GM23338 (cell line): Measurements from ENCODE around the gene U2AF1L4. TPM values are rescaled to one million over a fixed set of nuclear protein-coding genes. Genes with fewer than 3 reads are reported as not detected.

Source experiments
- ATAC-seq: fragments of 200-7000 bp; cut with Tn5 transposase; 3 replicates; pipeline ENCODE4 v1.9.1; 2020
- DNase-seq: peaks from one replicate; pipeline ENCODE4 v3.0.0-alpha.2; 2015; ENCODE audit warnings: low spot score
- H2AFZ ChIP-seq: fragments of 200-600 bp; sonication (generic); 2 replicates; pipeline ENCODE4 v1.8.0; 2016; ENCODE audit warnings: antibody characterized with exemption, mild to moderate bottlenecking, moderate library complexity
- H3F3A ChIP-seq: fragments of 200-600 bp; sonication (generic); replicated peaks from 2 replicates; pipeline ENCODE4 v1.8.0; 2017; ENCODE audit warnings: antibody characterized with exemption, mixed run types, low read depth
- H3K27ac ChIP-seq: fragments of 200-600 bp; sonication (generic); 2 replicates; pipeline ENCODE4 v1.6.1; 2016; ENCODE audit warnings: low read depth
- H3K27me3 ChIP-seq: fragments of 200-600 bp; sonication (generic); 2 replicates; pipeline ENCODE4 v1.8.0; 2016; ENCODE audit warnings: mild to moderate bottlenecking, mixed run types, moderate library complexity; ENCODE audit not compliant: insufficient read depth
- H3K36me3 ChIP-seq: fragments of 200-600 bp; sonication (generic); 2 replicates; pipeline ENCODE4 v1.8.0; 2016; ENCODE audit warnings: mild to moderate bottlenecking; ENCODE audit not compliant: insufficient read depth
- H3K4me1 ChIP-seq: fragments of 200-600 bp; sonication (generic); 2 replicates; pipeline ENCODE4 v1.8.0; 2016; ENCODE audit warnings: mild to moderate bottlenecking, moderate library complexity; ENCODE audit not compliant: insufficient read depth
- H3K4me2 ChIP-seq: fragments of 200-600 bp; sonication (generic); 2 replicates; pipeline ENCODE4 v1.7.1; 2017; ENCODE audit warnings: mixed run types
- H3K4me3 ChIP-seq: fragments of 200-600 bp; sonication (generic); 2 replicates; pipeline ENCODE4 v1.6.1; 2016; ENCODE audit warnings: mixed run types
- H3K79me2 ChIP-seq: fragments of 200-600 bp; sonication (generic); replicated peaks from 2 replicates; pipeline ENCODE4 v1.8.0; 2017; ENCODE audit warnings: mild to moderate bottlenecking; ENCODE audit not compliant: insufficient read depth
- H3K9me2 ChIP-seq: fragments of 200-600 bp; sonication (generic); 2 replicates; pipeline ENCODE4 v1.8.0; 2017; ENCODE audit not compliant: insufficient read depth
- H4K20me1 ChIP-seq: fragments of 200-600 bp; sonication (generic); replicated peaks from 2 replicates; pipeline ENCODE4 v1.8.0; 2017; ENCODE audit warnings: mild to moderate bottlenecking; ENCODE audit not compliant: insufficient read depth
- H3K27ac Mint-ChIP-seq: 2 replicates; pipeline ENCODE4 v1.8.0; 2020; ENCODE audit warnings: inconsistent platforms, mild to moderate bottlenecking, moderate library complexity, mixed read lengths
- H3K27me3 Mint-ChIP-seq: 3 replicates; pipeline ENCODE4 v1.8.0; 2022; ENCODE audit warnings: low read depth, mild to moderate bottlenecking, moderate library complexity, mixed read lengths, inconsistent platforms; ENCODE audit not compliant: insufficient read depth, poor library complexity
- H3K36me3 Mint-ChIP-seq: 3 replicates; pipeline ENCODE4 v1.8.0; 2021; ENCODE audit warnings: low read depth, mild to moderate bottlenecking, inconsistent platforms, moderate library complexity, mixed read lengths
- H3K4me1 Mint-ChIP-seq: 3 replicates; pipeline ENCODE4 v1.8.0; 2020; ENCODE audit warnings: mild to moderate bottlenecking, inconsistent platforms, mixed read lengths
- H3K4me3 Mint-ChIP-seq: 3 replicates; pipeline ENCODE4 v1.8.0; 2021; ENCODE audit warnings: moderate library complexity, mild to moderate bottlenecking, inconsistent platforms, mixed read lengths
- H3K9me3 Mint-ChIP-seq: 3 replicates; pipeline ENCODE4 v1.8.0; 2020; ENCODE audit warnings: moderate library complexity, mild to moderate bottlenecking, inconsistent platforms, mixed read lengths
- CREB1 ChIP-seq: fragments of 250-450 bp; sonication (Bioruptor Pico); IDR thresholded peaks from 2 replicates; pipeline ENCODE4 v1.5.0; 2020; ENCODE audit warnings: low read depth, mild to moderate bottlenecking, moderate library complexity
- ETS1 ChIP-seq: IDR thresholded peaks from 2 replicates; pipeline ENCODE4 v1.6.1; 2016; ENCODE audit warnings: antibody characterized with exemption
- EZH2 ChIP-seq: fragments of 200-600 bp; sonication (generic); IDR thresholded peaks from one replicate; pipeline ENCODE4 v1.8.0; 2017; ENCODE audit warnings: antibody characterized with exemption, mild to moderate bottlenecking, low read depth; ENCODE audit not compliant: unreplicated experiment
- EZH2phosphoT487 ChIP-seq: fragments of 200-600 bp; sonication (generic); IDR thresholded peaks from one replicate; pipeline ENCODE4 v1.8.1; 2018; ENCODE audit warnings: antibody characterized with exemption; ENCODE audit not compliant: unreplicated experiment
- POLR2AphosphoS5 ChIP-seq: IDR thresholded peaks from 2 replicates; pipeline ENCODE4 v1.6.1; 2016; ENCODE audit warnings: antibody characterized with exemption, low read depth
- STAT1 ChIP-seq: IDR thresholded peaks from one replicate; pipeline ENCODE4 v1.6.1; 2016; ENCODE audit warnings: antibody characterized with exemption; ENCODE audit not compliant: unreplicated experiment
- ZNF114 ChIP-seq: fragments of 250-450 bp; sonication (Bioruptor Pico); IDR thresholded peaks from 2 replicates; pipeline ENCODE4 v1.5.0; 2020; ENCODE audit warnings: mild to moderate bottlenecking, moderate library complexity
- ZNF331 ChIP-seq: fragments of 250-450 bp; sonication (Bioruptor Pico); IDR thresholded peaks from 2 replicates; pipeline ENCODE4 v1.5.0; 2020; ENCODE audit warnings: low read depth, mild to moderate bottlenecking, moderate library complexity
- ZNF462 ChIP-seq: fragments of 250-450 bp; sonication (Bioruptor Pico); IDR thresholded peaks from 2 replicates; pipeline ENCODE4 v1.5.0; 2020; ENCODE audit warnings: mild to moderate bottlenecking, moderate library complexity
- polyA plus RNA-seq: library from polyadenylated mRNA; unstranded; fragments of >200 nt; fragmentation: Nextera tagmentation; extraction: Ambion mirVana; gene quantifications from 2 replicates; pipeline ENCODE4 v1.2.1, GENCODE V29; 2016
- total RNA-seq: library from RNA; depleted of rRNA; stranded (reverse); fragments of >200 nt; shearing (Covaris generic); gene quantifications from 2 replicates; pipeline ENCODE4 v1.2.3, GENCODE V29; 2014

The U2AF1L4 gene
- total and polyA plus RNA-seq, 2 experiments from 2014 or later: 13.1 to 23.7 TPM

- Histone ChIP-seq H3K27ac (peak within 1 kb of the TSS; percentile 59), H3K79me2 (peaks cover 13% of the 10 kb centered on the region), H2AFZ (peak within 1 kb of the TSS; percentile 92), H3K4me2 (peak within 1 kb of the TSS; percentile 93), H4K20me1 (peaks cover 3% of the 10 kb centered on the region), H3K4me3 (peak within 1 kb of the TSS; percentile 94), H3K36me3 (peaks cover 6% of the 10 kb centered on the region; the same call in 1 of the 2 replicates), H3K4me1 (peaks cover 4% of the 10 kb centered on the region), H3F3A (peaks cover 9% of the 10 kb centered on the region; the same call in 1 of the 2 replicates), H3K27me3 (peaks cover 28% of the 10 kb centered on the region), H3K9me2 (no peaks in the 10 kb centered on the region)
- H3K27me3 Mint-ChIP-seq: peaks cover 37% of the 10 kb centered on the region
- ATAC-seq: peak; percentile 89
- H3K27ac Mint-ChIP-seq: peak within 1 kb of the TSS; percentile 93
- H3K36me3 Mint-ChIP-seq: peaks cover 27% of the 10 kb centered on the region
- H3K4me1 Mint-ChIP-seq: peaks cover 15% of the 10 kb centered on the region
- no peaks in the 10 kb centered on the region; the same call in 2 of the 3 replicates for H3K9me3 Mint-ChIP-seq
- TF ChIP-seq CREB1 (peak; percentile 71), POLR2AphosphoS5 (peak; percentile 82), EZH2phosphoT487 (no peak), ETS1 (peak; percentile 73), STAT1 (no peak)
- peak within 1 kb of the TSS; percentile 83 for H3K4me3 Mint-ChIP-seq
- DNase-seq: peak; percentile 99
These were observed 12.8 kb upstream of the U2AF1L4 start, which contains the start of gene PROSER3 for GRCh38 chr19:35757749-35758608. Gene PROSER3, plus strand, starts transcription at chr19:35758176. Its CDS starts 40 bp downstream, at chr19:35758216.

- Mint-ChIP-seq H3K27ac (peak overlapping the region; percentile 92), H3K9me3 (no peaks in the 10 kb centered on the region; the same call in 2 of the 3 replicates), H3K4me3 (peak overlapping the region; percentile 83), H3K27me3 (peaks cover 38% of the 10 kb centered on the region), H3K36me3 (peaks cover 26% of the 10 kb centered on the region), H3K4me1 (peaks cover 15% of the 10 kb centered on the region)
- H3K36me3 ChIP-seq: peaks cover 6% of the 10 kb centered on the region; the same call in 1 of the 2 replicates
- peak overlapping the region; percentile 90 for H2AFZ ChIP-seq
- H4K20me1 ChIP-seq: peaks cover 3% of the 10 kb centered on the region
- peak; percentile 15 for ATAC-seq
- H3K27me3 ChIP-seq: peaks cover 28% of the 10 kb centered on the region
- peaks cover 9% of the 10 kb centered on the region; the same call in 1 of the 2 replicates for H3F3A ChIP-seq
- H3K4me2 ChIP-seq: peak overlapping the region; percentile 93
- peak; percentile 52 for DNase-seq
- H3K79me2 ChIP-seq: peaks cover 13% of the 10 kb centered on the region
- TF ChIP-seq ZNF114 (CRISPR knock-in tag): no peak
- no peak for TF ChIP-seq ZNF331 (CRISPR knock-in tag)
- no peak for TF ChIP-seq CREB1
- no peak for TF ChIP-seq ZNF462
- TF ChIP-seq EZH2: no peak
- H3K4me1 ChIP-seq: peaks cover 4% of the 10 kb centered on the region
- no peaks in the 10 kb centered on the region for H3K9me2 ChIP-seq
- no peak overlapping the region for H3K27ac ChIP-seq
- peak overlapping the region; percentile 94 for H3K4me3 ChIP-seq
These were observed 12.1 kb upstream of the U2AF1L4 start for GRCh38 chr19:35757231-35757748.
